Measurements from ENCODE around the gene RAET1E.
A peak's percentile ranks its signal among the peaks of the same experiment; 100 is the strongest.

Gene RAET1E

DNA sequence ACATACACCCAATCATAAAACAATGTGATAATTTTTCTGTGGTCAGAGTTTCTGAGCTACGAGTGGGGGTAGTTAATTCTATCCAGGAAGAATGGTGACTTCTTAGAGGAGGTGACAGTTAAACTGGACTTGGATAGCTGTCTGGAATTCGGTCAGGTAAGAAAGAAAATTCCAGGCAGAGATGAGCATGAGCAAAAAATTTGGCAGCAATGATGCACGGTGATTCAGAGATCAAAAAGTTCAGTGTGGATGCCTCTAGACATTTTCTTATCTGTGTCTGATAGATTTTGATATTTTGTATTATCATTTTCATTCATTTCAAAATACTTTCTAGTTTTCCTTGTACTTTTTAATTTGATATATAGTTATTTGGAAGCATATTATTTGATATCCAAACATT lies 12.0 kb downstream of the RAET1E start:
- H3K4me1 ChIP-seq (ENCODE audit: control insufficient read depth, insufficient read depth, low read length), result peaks cover 41% of the 10 kb centered on the region
- H3K4me3 ChIP-seq (ENCODE audit: low read length), result no peak overlapping the region
- H3K27me3 ChIP-seq (replicated peaks; ENCODE audit: control insufficient read depth, insufficient read depth, low read length), result no peaks in the 10 kb centered on the region

GRCh38 chr6:149884617-149885016 lies 13.3 kb downstream of the RAET1E start:
- Histone ChIP-seq H3K9me3 (ENCODE audit: control insufficient read depth, low read length) (no peaks in the 10 kb centered on the region), H3K4me3 (ENCODE audit: low read length) (peak overlapping the region; percentile 35), H3K36me3 (ENCODE audit: control insufficient read depth, insufficient read depth, low read length, severe bottlenecking) (no peaks in the 10 kb centered on the region), H3K27me3 (replicated peaks; ENCODE audit: control insufficient read depth, insufficient read depth, low read length) (no peaks in the 10 kb centered on the region), H3K4me1 (ENCODE audit: control insufficient read depth, insufficient read depth, low read length) (peaks cover 35% of the 10 kb centered on the region), H3K9ac (ENCODE audit: low read length) (no peak overlapping the region)
- no peak for DNase-seq (ENCODE audit: low read depth)

More for the DNA sequence above, 12.0 kb downstream of the RAET1E start:
- Histone ChIP-seq H3K9me3 (ENCODE audit: control insufficient read depth, low read length) (no peaks in the 10 kb centered on the region), H3K9ac (ENCODE audit: low read length) (no peak overlapping the region), H3K36me3 (ENCODE audit: control insufficient read depth, insufficient read depth, low read length, severe bottlenecking) (no peaks in the 10 kb centered on the region)
- DNase-seq (ENCODE audit: low read depth), result no peak

DNA sequence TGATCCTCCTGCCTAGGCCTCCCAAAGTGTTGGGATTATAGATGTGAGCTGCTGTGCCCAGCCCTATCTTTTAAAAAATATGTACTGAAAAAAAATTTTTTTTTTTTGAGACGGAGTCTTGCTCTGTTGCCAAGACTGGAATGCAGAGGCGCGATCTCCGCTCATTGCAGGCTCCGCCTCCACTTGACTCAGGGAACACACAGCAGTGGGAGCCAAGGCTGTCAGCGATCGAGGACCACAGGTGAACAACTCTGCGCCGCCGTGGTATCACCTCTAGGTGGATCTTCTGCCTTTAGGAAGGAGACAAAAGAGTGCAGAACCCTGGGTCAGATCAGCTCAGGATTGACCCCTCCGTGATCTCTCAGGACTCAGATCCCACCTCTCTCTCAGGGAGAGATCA lies 13.7 kb downstream of the RAET1E start:
- no peaks in the 10 kb centered on the region for H3K36me3 ChIP-seq (ENCODE audit: control insufficient read depth, insufficient read depth, low read length, severe bottlenecking)
- no peaks in the 10 kb centered on the region for H3K9me3 ChIP-seq (ENCODE audit: control insufficient read depth, low read length)
- no peak for DNase-seq (ENCODE audit: low read depth)
- H3K9ac ChIP-seq (ENCODE audit: low read length), result peak overlapping the region; percentile 56
- peak overlapping the region; percentile 35 for H3K4me3 ChIP-seq (ENCODE audit: low read length)
- H3K27me3 ChIP-seq (replicated peaks; ENCODE audit: control insufficient read depth, insufficient read depth, low read length), result no peaks in the 10 kb centered on the region
- peaks cover 34% of the 10 kb centered on the region for H3K4me1 ChIP-seq (ENCODE audit: control insufficient read depth, insufficient read depth, low read length)

- no peaks in the 10 kb centered on the region for H3K36me3 ChIP-seq (ENCODE audit: control insufficient read depth, insufficient read depth, low read length, severe bottlenecking)
- H3K9me3 ChIP-seq (ENCODE audit: control insufficient read depth, low read length), result no peaks in the 10 kb centered on the region
- H3K4me3 ChIP-seq (ENCODE audit: low read length), result no peak overlapping the region
- DNase-seq (ENCODE audit: low read depth), result no peak
- H3K4me1 ChIP-seq (ENCODE audit: control insufficient read depth, insufficient read depth, low read length), result peaks cover 11% of the 10 kb centered on the region
- no peak overlapping the region for H3K9ac ChIP-seq (ENCODE audit: low read length)
- no peaks in the 10 kb centered on the region for H3K27me3 ChIP-seq (replicated peaks; ENCODE audit: control insufficient read depth, insufficient read depth, low read length)
These were observed 16.1 kb downstream of the RAET1E start for GRCh38 chr6:149881860-149882259.

DNA sequence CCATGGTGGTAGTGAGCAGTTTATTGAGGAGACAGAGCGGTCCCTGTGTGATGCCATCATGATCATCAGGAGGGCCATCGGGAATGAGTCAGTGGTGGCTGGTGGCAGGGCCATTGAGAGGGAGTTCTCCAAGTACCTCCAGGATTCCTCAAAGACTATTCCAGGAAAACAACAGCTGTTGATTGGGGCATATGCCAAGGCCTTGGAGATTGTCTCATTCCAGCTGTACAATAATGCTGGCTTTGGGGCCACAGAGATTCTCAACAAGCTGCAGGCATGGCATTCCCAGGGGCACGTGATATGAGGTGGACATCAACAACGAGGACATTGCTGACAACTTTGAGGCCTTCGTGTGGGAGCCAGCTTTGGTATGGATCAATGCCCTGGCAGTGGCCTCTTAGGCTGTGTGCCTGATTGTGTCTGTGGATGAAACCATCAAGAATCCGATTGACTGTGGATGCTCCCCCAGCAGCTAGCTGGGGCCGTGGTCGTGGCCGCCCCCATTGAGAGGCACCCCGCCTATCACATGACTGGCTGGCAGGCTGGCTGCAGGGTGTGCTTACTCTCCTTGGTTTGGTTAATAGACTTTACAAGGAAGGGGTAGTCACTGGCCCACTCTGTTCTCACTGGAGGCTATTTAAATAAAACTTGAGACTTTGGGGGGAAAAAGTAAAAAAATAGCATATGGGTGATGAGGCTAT lies 16.7 kb downstream of the RAET1E start:
- Histone ChIP-seq H3K4me3 (ENCODE audit: low read length) (no peak overlapping the region), H3K36me3 (ENCODE audit: control insufficient read depth, insufficient read depth, low read length, severe bottlenecking) (no peaks in the 10 kb centered on the region), H3K4me1 (ENCODE audit: control insufficient read depth, insufficient read depth, low read length) (peaks cover 7% of the 10 kb centered on the region), H3K9ac (ENCODE audit: low read length) (no peak overlapping the region), H3K9me3 (ENCODE audit: control insufficient read depth, low read length) (no peaks in the 10 kb centered on the region), H3K27me3 (replicated peaks; ENCODE audit: control insufficient read depth, insufficient read depth, low read length) (no peaks in the 10 kb centered on the region)
- DNase-seq (ENCODE audit: low read depth), result no peak

DNA sequence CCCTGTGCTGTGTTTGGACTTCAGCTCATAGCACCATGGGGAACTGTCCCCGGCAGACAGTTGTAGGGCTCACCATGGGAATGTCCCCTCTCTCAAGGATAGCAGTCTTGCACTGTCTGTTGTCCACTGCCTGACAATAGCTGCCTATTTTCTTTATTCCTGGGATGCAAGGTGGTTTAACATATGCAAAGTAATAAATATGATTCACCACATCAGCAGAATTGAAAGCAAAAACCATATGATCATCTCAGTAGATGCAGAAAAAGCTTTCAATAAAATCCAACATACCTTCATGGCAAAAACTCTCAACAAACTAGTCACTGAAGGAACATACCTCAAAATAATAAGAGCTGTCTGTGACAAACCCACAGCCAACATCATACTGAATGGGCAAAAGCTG lies 20.3 kb downstream of the RAET1E start:
- Histone ChIP-seq H3K9me3 (ENCODE audit: control insufficient read depth, low read length) (no peaks in the 10 kb centered on the region), H3K36me3 (ENCODE audit: control insufficient read depth, insufficient read depth, low read length, severe bottlenecking) (no peaks in the 10 kb centered on the region), H3K9ac (ENCODE audit: low read length) (no peak overlapping the region)

GRCh38 chr6:149876241-149876933 lies 21.5 kb downstream of the RAET1E start:
- no peaks in the 10 kb centered on the region for H3K4me1 ChIP-seq (ENCODE audit: control insufficient read depth, insufficient read depth, low read length)
- H3K4me3 ChIP-seq (ENCODE audit: low read length), result no peak overlapping the region
- no peak for DNase-seq (ENCODE audit: low read depth)
- no peaks in the 10 kb centered on the region for H3K27me3 ChIP-seq (replicated peaks; ENCODE audit: control insufficient read depth, insufficient read depth, low read length)
- H3K36me3 ChIP-seq (ENCODE audit: control insufficient read depth, insufficient read depth, low read length, severe bottlenecking), result no peaks in the 10 kb centered on the region
- H3K9me3 ChIP-seq (ENCODE audit: control insufficient read depth, low read length), result no peaks in the 10 kb centered on the region
- no peak overlapping the region for H3K9ac ChIP-seq (ENCODE audit: low read length)

More for the DNA sequence above, 20.3 kb downstream of the RAET1E start:
- Histone ChIP-seq H3K27me3 (replicated peaks; ENCODE audit: control insufficient read depth, insufficient read depth, low read length) (no peaks in the 10 kb centered on the region), H3K4me1 (ENCODE audit: control insufficient read depth, insufficient read depth, low read length) (no peaks in the 10 kb centered on the region), H3K4me3 (ENCODE audit: low read length) (no peak overlapping the region)
- no peak for DNase-seq (ENCODE audit: low read depth)

- H3K4me3 ChIP-seq (ENCODE audit: low read length), result no peak overlapping the region
- no peak for DNase-seq (ENCODE audit: low read depth)
- H3K9ac ChIP-seq (ENCODE audit: low read length), result no peak overlapping the region
- no peaks in the 10 kb centered on the region for H3K9me3 ChIP-seq (ENCODE audit: control insufficient read depth, low read length)
- H3K4me1 ChIP-seq (ENCODE audit: control insufficient read depth, insufficient read depth, low read length), result peaks cover 11% of the 10 kb centered on the region
- H3K27me3 ChIP-seq (replicated peaks; ENCODE audit: control insufficient read depth, insufficient read depth, low read length), result no peaks in the 10 kb centered on the region
- no peaks in the 10 kb centered on the region for H3K36me3 ChIP-seq (ENCODE audit: control insufficient read depth, insufficient read depth, low read length, severe bottlenecking)
These were observed 25.7 kb downstream of the RAET1E start for GRCh38 chr6:149872233-149872632.

- H3K4me1 ChIP-seq (ENCODE audit: control insufficient read depth, insufficient read depth, low read length), result peaks cover 11% of the 10 kb centered on the region
- H3K4me3 ChIP-seq (ENCODE audit: low read length), result no peak overlapping the region
- H3K9ac ChIP-seq (ENCODE audit: low read length), result no peak overlapping the region
- DNase-seq (ENCODE audit: low read depth), result no peak
- H3K36me3 ChIP-seq (ENCODE audit: control insufficient read depth, insufficient read depth, low read length, severe bottlenecking), result no peaks in the 10 kb centered on the region
- H3K27me3 ChIP-seq (replicated peaks; ENCODE audit: control insufficient read depth, insufficient read depth, low read length), result no peaks in the 10 kb centered on the region
- no peaks in the 10 kb centered on the region for H3K9me3 ChIP-seq (ENCODE audit: control insufficient read depth, low read length)
These were observed 26.7 kb downstream of the RAET1E start for GRCh38 chr6:149871182-149871581.

- no peak for DNase-seq (ENCODE audit: low read depth)
- Histone ChIP-seq H3K9ac (ENCODE audit: low read length) (no peak overlapping the region), H3K4me1 (ENCODE audit: control insufficient read depth, insufficient read depth, low read length) (peaks cover 15% of the 10 kb centered on the region), H3K27me3 (replicated peaks; ENCODE audit: control insufficient read depth, insufficient read depth, low read length) (no peaks in the 10 kb centered on the region), H3K4me3 (ENCODE audit: low read length) (no peak overlapping the region), H3K9me3 (ENCODE audit: control insufficient read depth, low read length) (no peaks in the 10 kb centered on the region), H3K36me3 (ENCODE audit: control insufficient read depth, insufficient read depth, low read length, severe bottlenecking) (no peaks in the 10 kb centered on the region)
These were observed 28.5 kb downstream of the RAET1E start for GRCh38 chr6:149869275-149869892.

DNA sequence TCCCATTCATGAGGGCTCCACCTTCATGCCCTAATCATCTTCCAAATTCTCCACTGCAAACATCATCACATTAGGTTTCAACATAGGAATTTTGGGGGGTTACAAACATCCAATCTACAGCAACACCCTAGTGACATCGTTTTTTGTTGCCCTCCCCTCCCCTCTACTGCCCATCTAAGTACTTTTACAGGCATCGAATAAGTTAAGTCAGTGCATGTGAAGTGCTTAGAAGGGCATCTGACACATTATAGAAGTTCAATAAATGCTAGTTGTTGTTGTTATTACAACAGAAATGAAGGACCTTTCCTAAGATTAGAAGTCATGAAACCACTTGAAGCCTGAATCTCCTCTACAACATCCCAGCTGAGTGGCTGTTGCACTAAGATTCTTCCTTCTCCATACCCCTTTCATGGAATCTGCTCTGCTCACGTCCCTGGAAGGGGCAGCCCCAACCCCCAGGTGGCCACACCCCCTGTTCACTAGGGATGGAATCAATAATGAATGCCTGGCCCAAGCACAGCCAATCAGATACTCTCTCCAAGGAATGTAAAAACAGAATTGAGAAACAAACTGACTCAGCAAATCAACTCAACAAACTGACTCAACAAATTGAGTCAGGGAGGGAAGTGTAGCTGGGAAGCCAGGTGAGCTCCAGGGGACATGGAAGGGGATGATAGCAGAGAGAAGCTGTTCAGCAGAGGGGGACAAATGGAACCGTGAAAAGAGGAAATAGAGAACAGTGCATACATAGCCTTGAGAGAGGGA lies 29.9 kb downstream of the RAET1E start:
- Histone ChIP-seq H3K4me1 (ENCODE audit: control insufficient read depth, insufficient read depth, low read length) (peaks cover 15% of the 10 kb centered on the region), H3K9ac (ENCODE audit: low read length) (no peak overlapping the region), H3K4me3 (ENCODE audit: low read length) (no peak overlapping the region), H3K27me3 (replicated peaks; ENCODE audit: control insufficient read depth, insufficient read depth, low read length) (no peaks in the 10 kb centered on the region), H3K36me3 (ENCODE audit: control insufficient read depth, insufficient read depth, low read length, severe bottlenecking) (no peaks in the 10 kb centered on the region), H3K9me3 (ENCODE audit: control insufficient read depth, low read length) (no peaks in the 10 kb centered on the region)
- peak; percentile 47 for DNase-seq (ENCODE audit: low read depth)

Data from adipocyte (in vitro differentiated cells).